Stimulated activated CD8-positive, alpha-beta memory T cell treated with anti-CD3 and anti-CD28 coated beads, Interleukin-7, amount 100 ng/mL, for 4 hours (primary cell): ENCODE measurements around the gene OS9.
"Not testable (repeated sequence)": the region's sequence is repeated elsewhere in the genome, so short reads cannot be mapped to it uniquely, and the experiment has no call there.

Experiments
- DNase-seq, 2 donors: peaks; one replicate each; pipeline ENCODE4 v3.0.0-alpha.2; 2020; ENCODE audit warnings: low read depth in 2 of 2

Gene OS9

DNA sequence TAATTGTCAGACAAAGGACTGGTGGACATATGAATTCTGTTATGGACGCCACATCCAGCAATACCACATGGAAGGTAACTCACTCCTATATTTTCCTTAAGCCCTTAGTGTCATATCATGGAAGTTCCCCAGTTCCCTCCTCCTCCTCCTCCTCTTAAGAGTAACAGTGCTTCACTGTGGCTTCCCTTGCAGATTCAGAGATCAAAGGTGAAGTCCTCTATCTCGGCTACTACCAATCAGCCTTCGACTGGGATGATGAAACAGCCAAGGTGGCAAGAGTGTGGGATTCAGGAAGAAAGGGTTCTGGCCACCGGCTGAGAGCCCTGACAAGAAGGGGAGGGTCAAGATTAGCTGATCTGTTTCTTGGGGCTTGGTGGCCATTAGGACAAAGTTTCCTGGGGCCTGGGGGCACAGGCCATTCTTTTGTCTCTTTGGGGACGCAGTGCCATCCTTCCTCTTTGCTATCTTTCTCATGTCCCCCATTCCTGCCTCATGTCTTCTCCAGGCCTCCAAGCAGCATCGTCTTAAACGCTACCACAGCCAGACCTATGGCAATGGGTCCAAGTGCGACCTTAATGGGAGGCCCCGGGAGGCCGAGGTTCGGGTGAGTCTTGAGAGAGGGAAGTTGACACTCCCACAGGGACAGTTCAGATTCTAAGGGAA, 2.0 kb downstream of the OS9 start:
- DNase-seq: no peak

DNA sequence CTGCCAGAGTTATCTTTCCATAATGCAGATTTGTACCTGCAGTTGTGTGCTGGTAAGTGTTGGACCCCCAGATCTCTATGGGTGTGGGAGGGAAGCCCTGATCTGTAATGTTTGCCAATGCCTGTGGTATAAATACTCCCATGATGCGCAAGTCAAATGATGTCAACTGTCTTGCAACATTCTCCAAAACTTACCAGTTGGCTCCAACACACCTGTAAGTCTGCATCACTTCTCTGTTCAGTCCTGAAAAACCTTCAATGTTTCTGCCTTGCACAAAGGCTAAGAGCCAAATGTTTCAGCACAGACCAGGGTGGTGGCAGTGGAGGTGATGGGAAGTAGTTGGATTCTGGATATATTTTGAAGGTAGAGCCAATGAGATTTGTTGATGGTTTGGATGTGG, 3.1 kb downstream of the OS9 start:
- DNase-seq: no peak

DNA sequence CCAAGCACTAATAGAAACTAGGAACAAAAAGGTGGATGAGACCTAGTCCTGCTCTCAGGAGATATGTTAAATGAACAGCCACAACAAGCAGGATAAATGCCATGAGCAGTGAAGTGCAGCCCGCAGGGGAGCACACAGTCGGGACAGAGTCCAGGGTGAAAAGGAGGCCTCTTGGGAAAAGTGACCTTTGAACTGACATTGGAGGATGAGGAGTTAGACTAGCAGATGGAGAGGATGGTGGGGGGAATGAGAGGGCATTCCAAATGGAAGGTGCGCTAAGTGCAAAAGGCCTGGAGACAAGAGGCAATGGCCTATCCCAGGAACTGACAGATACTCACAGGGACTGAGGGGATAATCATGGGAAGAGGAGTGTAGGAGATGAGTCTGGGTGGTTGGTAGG, 4.5 kb downstream of the OS9 start:
- no peak for DNase-seq

- no peak for DNase-seq
Measured at GRCh38 chr12:57700317-57700716, 6.4 kb downstream of the OS9 start.

DNA sequence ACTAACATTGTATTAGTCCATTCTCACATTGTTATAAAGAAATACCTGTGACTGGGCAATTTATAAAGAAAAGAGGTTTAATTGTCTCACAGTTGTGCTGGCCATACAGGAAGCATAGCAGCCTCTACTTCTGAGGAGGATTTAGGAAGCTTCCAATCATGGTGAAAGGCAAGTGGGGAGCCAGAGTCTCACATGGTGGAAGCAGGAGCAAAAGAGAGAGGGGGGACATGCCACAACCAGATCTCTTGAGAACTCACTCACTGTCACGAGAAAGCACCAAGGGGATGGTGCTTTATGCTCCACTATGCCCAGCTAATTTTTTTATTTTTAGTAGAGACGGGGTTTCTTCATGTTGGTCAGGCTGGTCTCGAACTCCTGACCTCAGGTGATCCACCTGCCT, 13.3 kb downstream of the OS9 start:
- no peak for DNase-seq

GRCh38 chr12:57708296-57708695, 14.4 kb downstream of the OS9 start:
- no peak for DNase-seq

GRCh38 chr12:57712701-57713100, 18.8 kb downstream of the OS9 start:
- DNase-seq: no peak

- DNase-seq: no peak
Measured at GRCh38 chr12:57713209-57713608, 19.3 kb downstream of the OS9 start.

- DNase-seq: not testable (repeated sequence)
Measured at GRCh38 chr12:57715036-57715748, 21.3 kb downstream of the OS9 start.

- DNase-seq: no peak
Measured at GRCh38 chr12:57715786-57716185, 21.9 kb downstream of the OS9 start.

DNA sequence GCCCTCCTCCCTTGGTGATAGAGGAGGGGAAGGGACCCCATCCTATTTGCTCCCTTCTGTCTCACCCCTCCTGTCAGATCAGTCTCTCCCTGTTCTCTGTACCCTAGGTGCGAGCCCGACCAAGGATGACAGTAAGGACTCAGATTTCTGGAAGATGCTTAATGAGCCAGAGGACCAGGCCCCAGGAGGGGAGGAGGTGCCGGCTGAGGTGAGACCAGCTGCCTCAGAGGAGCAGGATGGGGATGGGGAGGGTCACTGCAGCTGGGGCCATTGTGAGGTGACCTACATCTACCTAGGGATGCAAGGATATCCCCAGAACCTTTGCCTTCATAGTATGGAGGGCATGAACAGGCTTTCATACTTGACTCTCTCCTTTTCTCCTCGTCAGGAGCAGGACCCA, 22.4 kb downstream of the OS9 start:
- no peak for DNase-seq

DNA sequence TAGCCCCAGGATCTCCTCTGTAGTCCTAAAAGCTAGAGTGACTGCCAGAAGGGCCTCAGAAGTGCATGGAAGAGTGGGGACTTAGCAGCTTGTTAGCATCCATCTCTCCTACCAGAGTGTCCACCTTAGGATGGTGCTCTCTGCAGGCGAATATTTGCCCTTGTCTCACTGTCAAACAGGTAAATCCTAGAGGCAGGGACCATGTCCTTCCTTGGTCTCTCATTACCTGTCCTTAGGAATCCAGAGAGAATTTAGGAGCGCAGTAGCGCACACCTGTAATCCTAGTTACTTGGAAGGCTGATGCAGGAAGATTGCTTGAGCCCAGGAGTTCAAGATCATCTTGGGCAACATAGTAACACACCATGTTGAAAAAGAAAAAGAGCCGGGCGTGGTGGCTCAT, 23.2 kb downstream of the OS9 start:
- no peak for DNase-seq

- DNase-seq: no peak
Measured at GRCh38 chr12:57717846-57718640, 24.1 kb downstream of the OS9 start.

GRCh38 chr12:57718641-57719528, 25.0 kb downstream of the OS9 start:
- no peak for DNase-seq

GRCh38 chr12:57719777-57720605, 26.1 kb downstream of the OS9 start:
- no peak for DNase-seq

DNA sequence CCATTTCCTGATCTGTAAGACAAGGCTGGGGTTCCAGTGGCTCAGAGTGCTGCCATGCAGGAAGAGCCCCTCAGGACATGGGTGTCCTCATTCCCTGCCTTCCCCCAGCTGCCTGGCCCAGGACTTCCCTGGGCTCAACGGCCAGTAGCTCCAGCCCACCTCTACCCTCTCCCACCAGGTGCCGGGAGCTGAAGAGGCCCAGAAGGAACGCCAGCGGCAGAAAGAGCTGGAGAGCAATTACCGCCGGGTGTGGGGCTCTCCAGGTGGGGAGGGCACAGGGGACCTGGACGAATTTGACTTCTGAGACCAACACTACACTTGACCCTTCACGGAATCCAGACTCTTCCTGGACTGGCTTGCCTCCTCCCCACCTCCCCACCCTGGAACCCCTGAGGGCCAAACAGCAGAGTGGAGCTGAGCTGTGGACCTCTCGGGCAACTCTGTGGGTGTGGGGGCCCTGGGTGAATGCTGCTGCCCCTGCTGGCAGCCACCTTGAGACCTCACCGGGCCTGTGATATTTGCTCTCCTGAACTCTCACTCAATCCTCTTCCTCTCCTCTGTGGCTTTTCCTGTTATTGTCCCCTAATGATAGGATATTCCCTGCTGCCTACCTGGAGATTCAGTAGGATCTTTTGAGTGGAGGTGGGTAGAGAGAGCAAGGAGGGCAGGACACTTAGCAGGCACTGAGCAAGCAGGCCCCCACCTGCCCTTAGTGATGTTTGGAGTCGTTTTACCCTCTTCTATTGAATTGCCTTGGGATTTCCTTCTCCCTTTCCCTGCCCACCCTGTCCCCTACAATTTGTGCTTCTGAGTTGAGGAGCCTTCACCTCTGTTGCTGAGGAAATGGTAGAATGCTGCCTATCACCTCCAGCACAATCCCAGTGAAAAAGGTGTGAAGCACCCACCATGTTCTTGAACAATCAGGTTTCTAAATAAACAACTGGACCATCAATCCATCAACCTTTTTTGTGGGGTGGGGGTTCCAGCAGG, 27.0 kb downstream of the OS9 start:
- no peak for DNase-seq

DNA sequence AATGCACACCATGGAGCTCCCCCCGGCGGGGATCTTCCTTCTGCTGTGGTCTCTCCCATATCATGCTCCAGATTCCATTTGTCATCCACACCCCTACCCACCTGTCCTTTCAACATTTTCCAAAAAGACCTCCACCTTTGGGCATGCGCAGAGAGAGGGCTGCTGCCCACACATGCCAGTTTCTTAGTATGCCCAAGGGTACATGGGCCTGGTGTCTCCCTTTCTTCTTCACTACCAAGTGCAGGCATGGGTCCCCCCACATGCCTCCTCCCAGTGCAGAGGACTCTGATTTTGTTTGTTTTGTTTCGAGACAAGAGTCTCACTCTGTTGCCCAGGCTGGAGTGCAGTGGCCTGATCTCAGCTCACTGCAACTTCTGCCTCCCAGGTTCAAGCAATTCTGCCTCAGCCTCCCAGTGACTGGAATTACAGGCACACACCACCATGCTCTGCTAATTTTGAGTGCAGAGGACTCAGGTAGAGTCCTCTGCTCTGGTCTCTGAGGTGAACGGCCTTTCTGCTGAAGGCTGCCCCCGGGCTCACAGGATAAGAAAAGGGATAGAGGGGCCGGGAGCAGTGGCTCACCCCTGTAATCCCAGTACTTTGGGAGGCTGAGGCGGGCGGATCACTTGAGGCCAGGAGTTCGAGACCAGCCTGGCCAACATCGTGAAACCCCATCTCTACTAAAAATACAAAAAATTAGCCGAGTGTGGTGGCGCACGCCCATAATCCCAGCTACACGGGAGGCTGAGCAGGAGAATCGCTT, 28.1 kb downstream of the OS9 start:
- not testable (repeated sequence) for DNase-seq

- no peak for DNase-seq
Measured at GRCh38 chr12:57722716-57723629, 29.0 kb downstream of the OS9 start.
